GM21723 (cell line): Measurements from ENCODE around the gene KRTAP5-10.
"Not testable (repeated sequence)": the region's sequence is repeated elsewhere in the genome, so short reads cannot be mapped to it uniquely, and the experiment has no call there.

Experiments
- ATAC-seq: cut with Tn5 transposase; IDR thresholded peaks from one replicate; pipeline ENCODE4 v1.9.1; 2021; ENCODE audit warnings: mild to moderate bottlenecking, moderate library complexity; ENCODE audit not compliant: unreplicated experiment

The KRTAP5-10 gene

GRCh38 chr11:71542382-71542781 is 23.0 kb upstream of the KRTAP5-10 start:
- no peak for ATAC-seq

GRCh38 chr11:71542879-71543777 is 22.2 kb upstream of the KRTAP5-10 start:
- no peak for ATAC-seq

- no peak for ATAC-seq
These were observed 21.5 kb upstream of the KRTAP5-10 start for GRCh38 chr11:71543866-71544265.

GRCh38 chr11:71544525-71545214 is 20.7 kb upstream of the KRTAP5-10 start:
- no peak for ATAC-seq

GRCh38 chr11:71545405-71545966 is 19.9 kb upstream of the KRTAP5-10 start:
- no peak for ATAC-seq

- no peak for ATAC-seq
These were observed 17.2 kb upstream of the KRTAP5-10 start, which contains the start of gene KRTAP5-9 for GRCh38 chr11:71548120-71548519. Gene KRTAP5-9, plus strand, starts transcription at chr11:71548420. Its CDS starts 238 bp downstream, at chr11:71548658.

- ATAC-seq = no peak
These were observed 16.6 kb upstream of the KRTAP5-10 start for GRCh38 chr11:71548716-71549151.

GRCh38 chr11:71551711-71552110 is 13.7 kb upstream of the KRTAP5-10 start:
- no peak for ATAC-seq

- ATAC-seq = no peak
These were observed 10.4 kb upstream of the KRTAP5-10 start for GRCh38 chr11:71554996-71555395.

GRCh38 chr11:71555508-71555907 is 9.9 kb upstream of the KRTAP5-10 start:
- no peak for ATAC-seq

GRCh38 chr11:71556018-71556417 is 9.3 kb upstream of the KRTAP5-10 start:
- ATAC-seq = no peak

GRCh38 chr11:71557257-71557656 is 8.1 kb upstream of the KRTAP5-10 start:
- no peak for ATAC-seq

- ATAC-seq = no peak
These were observed 6.4 kb upstream of the KRTAP5-10 start for GRCh38 chr11:71558996-71559395.

GRCh38 chr11:71562120-71562519 is 3.2 kb upstream of the KRTAP5-10 start:
- no peak for ATAC-seq

GRCh38 chr11:71563406-71563805 is 2.0 kb upstream of the KRTAP5-10 start:
- no peak for ATAC-seq

GRCh38 chr11:71564430-71564829 is 933 bp upstream of the KRTAP5-10 start:
- ATAC-seq = no peak

GRCh38 chr11:71566081-71566620 is 788 bp downstream of the KRTAP5-10 start:
- ATAC-seq = no peak

GRCh38 chr11:71566626-71567599 is 1.6 kb downstream of the KRTAP5-10 start:
- not testable (repeated sequence) for ATAC-seq

GRCh38 chr11:71567633-71568032 is 2.3 kb downstream of the KRTAP5-10 start:
- ATAC-seq = not testable (repeated sequence)

GRCh38 chr11:71568704-71569349 is 3.5 kb downstream of the KRTAP5-10 start:
- no peak for ATAC-seq
